ENCODE measurements around the gene EGFL8.
"Not testable (repeated sequence)": the region's sequence is repeated elsewhere in the genome, so short reads cannot be mapped to it uniquely, and the experiment has no call there.

The EGFL8 gene

GRCh38 chr6:32204268-32204715, 39.9 kb downstream of the EGFL8 start:
- no peaks in the 10 kb centered on the region for H3K4me1 ChIP-seq (ENCODE audit: control insufficient read depth in 1 of 2, insufficient read depth in 2 of 2, low read length in 2 of 2)
- H3K9ac ChIP-seq (ENCODE audit: low read depth in 1 of 2, low read length in 2 of 2) = no peak overlapping the region
- H3K4me3 ChIP-seq (ENCODE audit: low read depth in 1 of 2, low read length in 2 of 2) = no peak overlapping the region
- H3K27me3 ChIP-seq (ENCODE audit: control insufficient read depth in 1 of 2, insufficient read depth in 2 of 2, low read length in 2 of 2) = no peaks in the 10 kb centered on the region
- H3K27ac ChIP-seq (ENCODE audit: low read depth, low read length) = no peak overlapping the region
- H3K36me3 ChIP-seq (ENCODE audit: control insufficient read depth in 1 of 2, insufficient read depth in 2 of 2, low read length in 2 of 2) = no peaks in the 10 kb centered on the region
- H3K9me3 ChIP-seq (ENCODE audit: control insufficient read depth in 1 of 2, low read length in 2 of 2) = no peaks in the 10 kb centered on the region

DNA sequence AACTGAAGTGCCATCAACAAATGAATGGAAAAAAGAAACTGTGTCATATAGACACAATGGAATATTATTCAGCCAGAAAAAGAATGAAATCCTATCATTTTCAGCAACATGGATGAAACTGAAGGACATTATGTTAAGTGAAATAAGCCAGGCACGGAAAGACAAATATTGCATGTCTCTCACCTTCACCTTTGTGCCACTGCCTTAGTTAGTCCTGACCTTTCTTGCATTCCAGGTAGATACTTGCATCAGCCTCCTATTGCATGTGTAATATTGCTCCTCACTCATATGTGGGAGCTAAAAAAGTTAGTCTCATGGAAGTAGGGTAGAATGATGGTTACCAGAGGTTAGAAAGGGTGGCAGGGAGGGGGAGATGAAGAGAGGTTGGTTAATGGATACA, 44.6 kb downstream of the EGFL8 start:
- no peaks in the 10 kb centered on the region for H3K4me1 ChIP-seq (ENCODE audit: control insufficient read depth in 1 of 2, insufficient read depth in 2 of 2, low read length in 2 of 2)
- H3K4me3 ChIP-seq (ENCODE audit: low read depth in 1 of 2, low read length in 2 of 2) = no peak overlapping the region
- no peaks in the 10 kb centered on the region for H3K27me3 ChIP-seq (ENCODE audit: control insufficient read depth in 1 of 2, insufficient read depth in 2 of 2, low read length in 2 of 2)
- H3K27ac ChIP-seq (ENCODE audit: low read depth, low read length) = no peak overlapping the region
- no peaks in the 10 kb centered on the region for H3K36me3 ChIP-seq (ENCODE audit: control insufficient read depth in 1 of 2, insufficient read depth in 2 of 2, low read length in 2 of 2)
- no peaks in the 10 kb centered on the region for H3K9me3 ChIP-seq (ENCODE audit: control insufficient read depth in 1 of 2, low read length in 2 of 2)
- H3K9ac ChIP-seq (ENCODE audit: low read depth in 1 of 2, low read length in 2 of 2) = no peak overlapping the region

DNA sequence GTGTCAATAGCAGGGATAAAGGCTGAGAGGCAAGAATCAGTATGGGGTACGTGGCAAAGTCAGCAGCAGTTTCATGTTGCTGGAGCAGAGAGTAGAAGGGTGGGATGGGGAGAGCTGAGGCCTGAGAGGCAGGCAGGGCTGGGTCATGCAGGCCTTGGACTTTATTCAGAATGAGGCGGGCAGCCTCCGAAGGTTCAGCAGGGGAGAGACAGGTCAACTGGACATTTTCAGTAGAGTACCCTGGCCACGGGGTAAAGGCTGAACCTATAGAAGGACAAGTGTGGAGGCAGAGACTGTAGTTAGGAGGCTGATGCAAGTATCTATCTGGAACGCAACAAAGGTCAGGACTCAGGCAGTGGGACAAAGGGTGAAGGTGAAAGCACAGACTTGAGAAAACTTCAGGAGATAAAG, 45.8 kb downstream of the EGFL8 start:
- Histone ChIP-seq H3K27me3 (ENCODE audit: control insufficient read depth in 1 of 2, insufficient read depth in 2 of 2, low read length in 2 of 2) (no peaks in the 10 kb centered on the region), H3K9me3 (ENCODE audit: control insufficient read depth in 1 of 2, low read length in 2 of 2) (no peaks in the 10 kb centered on the region), H3K36me3 (ENCODE audit: control insufficient read depth in 1 of 2, insufficient read depth in 2 of 2, low read length in 2 of 2) (no peaks in the 10 kb centered on the region), H3K27ac (ENCODE audit: low read depth, low read length) (no peak overlapping the region), H3K4me1 (ENCODE audit: control insufficient read depth in 1 of 2, insufficient read depth in 2 of 2, low read length in 2 of 2) (no peaks in the 10 kb centered on the region), H3K9ac (ENCODE audit: low read depth in 1 of 2, low read length in 2 of 2) (no peak overlapping the region), H3K4me3 (ENCODE audit: low read depth in 1 of 2, low read length in 2 of 2) (no peak overlapping the region)

DNA sequence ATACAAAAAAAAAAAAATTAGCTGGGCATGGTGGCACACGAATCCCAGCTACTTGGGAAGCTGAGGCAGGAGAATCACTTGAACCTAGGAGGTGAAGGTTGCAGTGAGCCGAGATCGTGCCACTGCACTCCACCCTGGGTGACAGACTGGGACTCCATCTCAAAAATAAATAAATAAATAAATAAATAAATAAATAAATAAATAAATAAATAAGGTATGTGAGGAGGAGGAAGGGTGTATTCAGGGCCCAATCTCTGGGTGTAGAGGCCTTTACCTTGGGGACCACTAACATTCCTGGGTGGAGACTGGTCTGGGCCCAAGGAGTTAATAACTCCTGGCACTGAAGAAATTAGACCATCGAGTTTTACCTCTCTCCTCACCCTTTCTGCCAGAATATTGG, 47.0 kb downstream of the EGFL8 start:
- H3K9me3 ChIP-seq (ENCODE audit: control insufficient read depth in 1 of 2, low read length in 2 of 2); H3K4me1 ChIP-seq (ENCODE audit: control insufficient read depth in 1 of 2, insufficient read depth in 2 of 2, low read length in 2 of 2); H3K27ac ChIP-seq (ENCODE audit: low read depth, low read length); H3K4me3 ChIP-seq (ENCODE audit: low read depth in 1 of 2, low read length in 2 of 2); H3K27me3 ChIP-seq (ENCODE audit: control insufficient read depth in 1 of 2, insufficient read depth in 2 of 2, low read length in 2 of 2); H3K36me3 ChIP-seq (ENCODE audit: control insufficient read depth in 1 of 2, insufficient read depth in 2 of 2, low read length in 2 of 2); H3K9ac ChIP-seq (ENCODE audit: low read depth in 1 of 2, low read length in 2 of 2): not testable (repeated sequence)

DNA sequence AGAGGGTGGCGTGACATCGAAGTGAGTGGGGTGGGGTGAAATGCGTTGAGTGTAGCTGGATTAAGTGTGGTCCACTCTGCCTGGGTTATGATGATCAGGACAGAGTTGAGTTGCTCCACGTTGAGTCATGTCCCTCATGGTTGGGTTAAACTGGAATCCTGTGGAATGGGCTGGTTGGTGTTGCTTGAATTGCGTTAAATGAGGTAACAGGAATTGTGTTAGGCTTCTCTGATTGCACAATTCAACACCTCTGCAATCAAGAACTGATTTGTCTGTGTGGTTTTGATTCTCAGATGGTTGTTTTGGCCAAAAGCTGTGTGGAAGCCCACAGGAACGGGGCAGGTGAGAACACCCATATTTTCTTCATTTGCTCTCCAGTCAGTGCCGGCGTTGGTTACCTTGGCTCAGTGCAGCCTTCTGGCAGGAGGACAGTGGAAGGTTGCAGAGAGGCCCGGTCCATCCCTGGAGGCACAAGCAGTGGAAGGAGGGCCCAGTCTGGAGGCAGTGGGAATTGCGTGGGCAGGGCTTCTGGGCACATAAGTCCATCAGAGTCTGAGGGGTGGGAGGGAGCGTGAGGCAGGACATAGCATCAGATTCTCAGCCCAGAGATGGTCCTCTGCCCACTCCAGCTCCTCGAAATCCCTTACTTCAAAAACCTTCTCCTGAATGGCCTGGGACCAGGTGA, 47.8 kb downstream of the EGFL8 start:
- H3K36me3 ChIP-seq (ENCODE audit: control insufficient read depth in 1 of 2, insufficient read depth in 2 of 2, low read length in 2 of 2) = no peaks in the 10 kb centered on the region
- no peak overlapping the region for H3K4me3 ChIP-seq (ENCODE audit: low read depth in 1 of 2, low read length in 2 of 2)
- no peaks in the 10 kb centered on the region for H3K27me3 ChIP-seq (ENCODE audit: control insufficient read depth in 1 of 2, insufficient read depth in 2 of 2, low read length in 2 of 2)
- H3K4me1 ChIP-seq (ENCODE audit: control insufficient read depth in 1 of 2, insufficient read depth in 2 of 2, low read length in 2 of 2) = no peaks in the 10 kb centered on the region
- no peaks in the 10 kb centered on the region for H3K9me3 ChIP-seq (ENCODE audit: control insufficient read depth in 1 of 2, low read length in 2 of 2)
- H3K27ac ChIP-seq (ENCODE audit: low read depth, low read length) = no peak overlapping the region
- no peak overlapping the region for H3K9ac ChIP-seq (ENCODE audit: low read depth in 1 of 2, low read length in 2 of 2)

DNA sequence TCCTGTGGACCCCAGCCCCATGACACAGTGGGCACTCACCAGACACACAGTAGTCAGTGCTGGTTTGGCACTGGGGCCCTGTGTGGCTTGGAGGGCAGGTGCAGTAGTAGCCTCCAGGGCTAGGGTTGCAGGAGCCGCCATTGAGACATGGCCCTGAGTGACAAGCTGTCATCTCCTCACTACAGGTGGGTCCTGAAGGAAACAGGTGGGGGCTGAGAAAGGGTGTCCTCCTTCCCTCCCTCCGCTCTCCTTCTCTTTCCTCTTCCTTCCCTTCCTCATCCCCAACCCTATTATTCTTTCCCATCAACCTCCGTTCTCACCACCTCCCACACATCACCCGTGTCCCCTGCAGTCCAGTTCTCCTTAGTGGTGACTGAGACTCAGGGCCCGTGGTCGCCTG, 49.3 kb downstream of the EGFL8 start:
- no peaks in the 10 kb centered on the region for H3K27me3 ChIP-seq (ENCODE audit: control insufficient read depth in 1 of 2, insufficient read depth in 2 of 2, low read length in 2 of 2)
- H3K27ac ChIP-seq (ENCODE audit: low read depth, low read length) = no peak overlapping the region
- no peaks in the 10 kb centered on the region for H3K9me3 ChIP-seq (ENCODE audit: control insufficient read depth in 1 of 2, low read length in 2 of 2)
- H3K4me1 ChIP-seq (ENCODE audit: control insufficient read depth in 1 of 2, insufficient read depth in 2 of 2, low read length in 2 of 2) = no peaks in the 10 kb centered on the region
- H3K4me3 ChIP-seq (ENCODE audit: low read depth in 1 of 2, low read length in 2 of 2) = no peak overlapping the region
- no peaks in the 10 kb centered on the region for H3K36me3 ChIP-seq (ENCODE audit: control insufficient read depth in 1 of 2, insufficient read depth in 2 of 2, low read length in 2 of 2)
- H3K9ac ChIP-seq (ENCODE audit: low read depth in 1 of 2, low read length in 2 of 2) = no peak overlapping the region

- H3K9ac ChIP-seq (ENCODE audit: low read depth in 1 of 2, low read length in 2 of 2) = no peak overlapping the region
- no peaks in the 10 kb centered on the region for H3K36me3 ChIP-seq (ENCODE audit: control insufficient read depth in 1 of 2, insufficient read depth in 2 of 2, low read length in 2 of 2)
- H3K4me3 ChIP-seq (ENCODE audit: low read depth in 1 of 2, low read length in 2 of 2) = no peak overlapping the region
- no peak overlapping the region for H3K27ac ChIP-seq (ENCODE audit: low read depth, low read length)
- no peaks in the 10 kb centered on the region for H3K4me1 ChIP-seq (ENCODE audit: control insufficient read depth in 1 of 2, insufficient read depth in 2 of 2, low read length in 2 of 2)
- no peaks in the 10 kb centered on the region for H3K9me3 ChIP-seq (ENCODE audit: control insufficient read depth in 1 of 2, low read length in 2 of 2)
- peaks cover 0 to under 1% of the 10 kb centered on the region in 2 donors for H3K27me3 ChIP-seq (ENCODE audit: control insufficient read depth in 1 of 2, insufficient read depth in 2 of 2, low read length in 2 of 2)
Observed at GRCh38 chr6:32214126-32214525, 49.7 kb downstream of the EGFL8 start.

DNA sequence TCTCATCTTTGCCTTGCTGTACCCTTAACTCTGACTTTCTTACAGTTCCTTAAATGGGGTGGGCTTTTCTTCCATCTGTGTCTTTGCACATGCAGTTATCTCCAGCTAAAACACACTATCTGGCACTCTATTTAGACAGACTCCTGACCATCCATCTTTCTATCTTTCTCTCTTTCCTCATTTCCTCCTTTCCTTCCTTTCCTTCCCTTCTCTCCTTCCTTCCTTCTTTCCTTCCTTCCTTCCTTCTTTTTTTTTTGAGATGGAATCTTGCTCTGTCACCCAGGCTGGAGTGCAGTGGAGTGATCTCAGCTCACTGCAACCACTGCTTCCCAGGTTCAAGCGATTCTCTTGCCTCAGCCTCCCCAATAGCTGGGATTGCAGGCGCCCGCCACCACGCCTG, 51.2 kb downstream of the EGFL8 start:
- Histone ChIP-seq H3K27me3 (ENCODE audit: control insufficient read depth in 1 of 2, insufficient read depth in 2 of 2, low read length in 2 of 2) (peaks cover 0 to 3% of the 10 kb centered on the region in 2 donors), H3K4me1 (ENCODE audit: control insufficient read depth in 1 of 2, insufficient read depth in 2 of 2, low read length in 2 of 2) (no peaks in the 10 kb centered on the region), H3K9me3 (ENCODE audit: control insufficient read depth in 1 of 2, low read length in 2 of 2) (no peaks in the 10 kb centered on the region), H3K4me3 (ENCODE audit: low read depth in 1 of 2, low read length in 2 of 2) (no peak overlapping the region), H3K27ac (ENCODE audit: low read depth, low read length) (no peak overlapping the region), H3K36me3 (ENCODE audit: control insufficient read depth in 1 of 2, insufficient read depth in 2 of 2, low read length in 2 of 2) (no peaks in the 10 kb centered on the region), H3K9ac (ENCODE audit: low read depth in 1 of 2, low read length in 2 of 2) (no peak overlapping the region)

- H3K27me3 ChIP-seq (ENCODE audit: control insufficient read depth in 1 of 2, insufficient read depth in 2 of 2, low read length in 2 of 2) = peaks cover 0 to 3% of the 10 kb centered on the region in 2 donors
- H3K36me3 ChIP-seq (ENCODE audit: control insufficient read depth in 1 of 2, insufficient read depth in 2 of 2, low read length in 2 of 2) = no peaks in the 10 kb centered on the region
- no peak overlapping the region for H3K9ac ChIP-seq (ENCODE audit: low read depth in 1 of 2, low read length in 2 of 2)
- no peak overlapping the region for H3K4me3 ChIP-seq (ENCODE audit: low read depth in 1 of 2, low read length in 2 of 2)
- H3K9me3 ChIP-seq (ENCODE audit: control insufficient read depth in 1 of 2, low read length in 2 of 2) = no peaks in the 10 kb centered on the region
- H3K27ac ChIP-seq (ENCODE audit: low read depth, low read length) = no peak overlapping the region
- H3K4me1 ChIP-seq (ENCODE audit: control insufficient read depth in 1 of 2, insufficient read depth in 2 of 2, low read length in 2 of 2) = no peaks in the 10 kb centered on the region
Observed at GRCh38 chr6:32216285-32216684, 51.9 kb downstream of the EGFL8 start.

DNA sequence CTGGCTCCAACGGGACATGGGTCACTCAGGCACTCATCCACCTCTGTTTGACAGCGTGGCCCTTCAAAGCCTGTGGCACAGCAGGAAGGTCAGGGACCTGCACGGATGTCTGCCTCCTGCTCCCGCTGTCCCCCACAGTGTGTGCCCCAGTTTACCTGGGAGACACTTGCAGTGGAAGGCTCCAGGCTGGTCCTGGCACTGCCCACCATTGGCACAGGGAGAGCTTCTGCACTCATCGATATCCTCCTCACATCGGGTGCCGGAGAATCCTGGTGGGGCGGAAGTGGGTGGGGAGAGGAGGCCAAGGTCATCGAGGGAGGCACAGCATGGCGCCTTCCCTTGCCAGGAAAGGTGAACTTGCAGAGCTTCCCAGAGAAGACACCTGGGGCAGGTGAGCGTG, 52.6 kb downstream of the EGFL8 start:
- H3K9ac ChIP-seq (ENCODE audit: low read depth in 1 of 2, low read length in 2 of 2) = no peak overlapping the region
- H3K36me3 ChIP-seq (ENCODE audit: control insufficient read depth in 1 of 2, insufficient read depth in 2 of 2, low read length in 2 of 2) = no peaks in the 10 kb centered on the region
- no peaks in the 10 kb centered on the region for H3K4me1 ChIP-seq (ENCODE audit: control insufficient read depth in 1 of 2, insufficient read depth in 2 of 2, low read length in 2 of 2)
- peaks cover 0 to 3% of the 10 kb centered on the region in 2 donors for H3K27me3 ChIP-seq (ENCODE audit: control insufficient read depth in 1 of 2, insufficient read depth in 2 of 2, low read length in 2 of 2)
- no peaks in the 10 kb centered on the region for H3K9me3 ChIP-seq (ENCODE audit: control insufficient read depth in 1 of 2, low read length in 2 of 2)
- H3K4me3 ChIP-seq (ENCODE audit: low read depth in 1 of 2, low read length in 2 of 2) = no peak overlapping the region
- no peak overlapping the region for H3K27ac ChIP-seq (ENCODE audit: low read depth, low read length)

Measured in duodenal mucosa (tissue), 2 donors.